HEK293 (cell line): ENCODE measurements around the gene ACIN1.
A peak's percentile ranks its signal among the peaks of the same experiment; 100 is the strongest.

Source experiments
- CTCF ChIA-PET: fragments of 350-600 bp; formaldehyde crosslinking; extraction: SDS; loops from one replicate; lab custom pipeline; 2021; ENCODE audit warnings: antibody characterized with exemption; lab: Yijun Ruan, JAX
- POLR2A ChIA-PET: fragments of 300-600 bp; formaldehyde crosslinking; extraction: SDS; loops from one replicate; lab custom pipeline; 2020; ENCODE audit warnings: antibody characterized with exemption, inconsistent platforms; lab: Yijun Ruan, JAX
- H3K27ac ChIP-seq: fragments of 200-500 bp; sonication (Bioruptor generic); 2 replicates; pipeline ENCODE4 v1.5.1; 2014; ENCODE audit warnings: low read depth, low read length, control low read depth, inconsistent platforms; ENCODE audit errors: extremely low read depth
- H3K36me3 ChIP-seq, 2 experiments: fragments of 200-500 bp in 1 of 2; sonication (Bioruptor generic) in 1 of 2; 1 replicate in 1 of 2; 2 replicates in 1 of 2; pipeline ENCODE4 v1.5.1; 2014 to 2017; ENCODE audit warnings: inconsistent platforms in 2 of 2, low read length in 2 of 2; ENCODE audit not compliant: control insufficient read depth in 2 of 2, insufficient read depth in 1 of 2
- H3K4me1 ChIP-seq: fragments of 200-500 bp; sonication (Bioruptor generic); 2 replicates; pipeline ENCODE4 v1.5.1; 2014; ENCODE audit warnings: mild to moderate bottlenecking, low read length, inconsistent platforms; ENCODE audit not compliant: control insufficient read depth, insufficient read depth
- H3K4me3 ChIP-seq: 2 replicates; pipeline ENCODE4 v1.5.1; 2011; ENCODE audit warnings: low read depth, mild to moderate bottlenecking, control low read depth, low read length, moderate library complexity
- H3K9me3 ChIP-seq: fragments of 200-500 bp; sonication (Bioruptor generic); 2 replicates; pipeline ENCODE4 v1.5.1; 2014; ENCODE audit warnings: low read depth, low read length, inconsistent platforms; ENCODE audit not compliant: control insufficient read depth, insufficient read depth
- EGR2 ChIP-seq: fragments of 450-650 bp; formaldehyde crosslinking; IDR thresholded peaks from 2 replicates; pipeline ENCODE4 v1.5.1; 2016; ENCODE audit warnings: low read depth, missing biosample characterization, missing genetic modification characterization
- HIC1 ChIP-seq: fragments of 450-650 bp; formaldehyde crosslinking; IDR thresholded peaks from 2 replicates; pipeline ENCODE4 v1.5.1; 2016; ENCODE audit warnings: missing biosample characterization, missing genetic modification characterization
- PRDM1 ChIP-seq: fragments of 450-650 bp; formaldehyde crosslinking; IDR thresholded peaks from 2 replicates; pipeline ENCODE4; 2016; ENCODE audit warnings: missing biosample characterization, missing genetic modification characterization
- TCF7L2 ChIP-seq: IDR thresholded peaks from 2 replicates; pipeline ENCODE4 v1.6.1; 2011; ENCODE audit warnings: low read depth, mild to moderate bottlenecking, inconsistent platforms, low read length, moderate library complexity, borderline replicate concordance
- YY1 ChIP-seq: fragments of 450-650 bp; formaldehyde crosslinking; IDR thresholded peaks from 2 replicates; pipeline ENCODE4 v1.5.1; 2018; ENCODE audit warnings: missing biosample characterization, missing genetic modification characterization
- ZBTB20 ChIP-seq: fragments of 450-650 bp; formaldehyde crosslinking; IDR thresholded peaks from 2 replicates; pipeline ENCODE4 v1.5.1; 2016; ENCODE audit warnings: missing biosample characterization, missing genetic modification characterization
- ZBTB48 ChIP-seq: fragments of 450-650 bp; formaldehyde crosslinking; IDR thresholded peaks from 2 replicates; pipeline ENCODE4 v1.5.1; 2016; ENCODE audit warnings: missing biosample characterization, missing genetic modification characterization
- ZBTB7A ChIP-seq: fragments of 450-650 bp; formaldehyde crosslinking; IDR thresholded peaks from 2 replicates; pipeline ENCODE4 v1.5.1; 2016; ENCODE audit warnings: low read depth, missing biosample characterization, missing genetic modification characterization
- ZFHX2 ChIP-seq: fragments of 450-650 bp; formaldehyde crosslinking; conservative IDR thresholded peaks from 2 replicates; pipeline ENCODE4 v1.5.1; 2016; ENCODE audit warnings: missing biosample characterization, missing genetic modification characterization
- ZIC2 ChIP-seq: fragments of 450-650 bp; formaldehyde crosslinking; IDR thresholded peaks from 2 replicates; pipeline ENCODE4 v1.5.1; 2016; ENCODE audit warnings: missing biosample characterization, missing genetic modification characterization
- ZNF184 ChIP-seq: fragments of 450-650 bp; IDR thresholded peaks from 2 replicates; pipeline ENCODE4 v1.5.1; 2018; ENCODE audit warnings: missing biosample characterization, mild to moderate bottlenecking, missing genetic modification characterization
- ZNF202 ChIP-seq: fragments of 450-650 bp; formaldehyde crosslinking; IDR thresholded peaks from 2 replicates; pipeline ENCODE4 v1.5.1; 2016; ENCODE audit warnings: missing biosample characterization, missing genetic modification characterization, borderline replicate concordance
- ZNF302 ChIP-seq: fragments of 450-650 bp; formaldehyde crosslinking; IDR thresholded peaks from 2 replicates; pipeline ENCODE4 v1.5.1; 2016; ENCODE audit warnings: missing biosample characterization, missing genetic modification characterization, low read depth
- ZNF324 ChIP-seq: fragments of 450-650 bp; formaldehyde crosslinking; IDR thresholded peaks from 2 replicates; pipeline ENCODE4 v1.5.1; 2016; ENCODE audit warnings: missing biosample characterization, missing genetic modification characterization
- ZNF341 ChIP-seq: fragments of 450-650 bp; formaldehyde crosslinking; IDR thresholded peaks from 2 replicates; pipeline ENCODE4; 2016; ENCODE audit warnings: low read depth, missing biosample characterization, missing genetic modification characterization
- ZNF350 ChIP-seq: fragments of 450-650 bp; formaldehyde crosslinking; IDR thresholded peaks from 2 replicates; pipeline ENCODE4 v1.5.0; 2017; ENCODE audit warnings: missing biosample characterization, mild to moderate bottlenecking, missing genetic modification characterization
- ZNF366 ChIP-seq: fragments of 450-650 bp; formaldehyde crosslinking; conservative IDR thresholded peaks from 2 replicates; pipeline ENCODE4 v1.5.1; 2016; ENCODE audit warnings: missing biosample characterization, missing genetic modification characterization
- ZNF555 ChIP-seq: fragments of 450-650 bp; formaldehyde crosslinking; conservative IDR thresholded peaks from 2 replicates; pipeline ENCODE4 v1.5.1; 2017; ENCODE audit warnings: missing biosample characterization, mild to moderate bottlenecking, missing genetic modification characterization, inconsistent platforms
- ZNF596 ChIP-seq: fragments of 450-650 bp; IDR thresholded peaks from 2 replicates; pipeline ENCODE4 v1.5.0; 2018; ENCODE audit warnings: missing biosample characterization, mild to moderate bottlenecking, missing genetic modification characterization, moderate library complexity
- ZNF600 ChIP-seq: fragments of 450-650 bp; formaldehyde crosslinking; IDR thresholded peaks from 2 replicates; pipeline ENCODE4 v1.5.1; 2016; ENCODE audit warnings: missing biosample characterization, missing genetic modification characterization
- ZNF692 ChIP-seq: fragments of 450-650 bp; formaldehyde crosslinking; IDR thresholded peaks from 2 replicates; pipeline ENCODE4 v1.5.1; 2016; ENCODE audit warnings: missing biosample characterization, missing genetic modification characterization
- ZNF76 ChIP-seq: fragments of 450-650 bp; formaldehyde crosslinking; IDR thresholded peaks from 2 replicates; pipeline ENCODE4; 2016; ENCODE audit warnings: low read depth, missing biosample characterization, missing genetic modification characterization, borderline replicate concordance
- ZNF777 ChIP-seq: fragments of 450-650 bp; formaldehyde crosslinking; IDR thresholded peaks from 2 replicates; pipeline ENCODE4 v1.5.1; 2017; ENCODE audit warnings: missing biosample characterization, missing genetic modification characterization, borderline replicate concordance
- ZSCAN23 ChIP-seq: fragments of 450-650 bp; formaldehyde crosslinking; IDR thresholded peaks from 2 replicates; pipeline ENCODE4 v1.5.1; 2016; ENCODE audit warnings: missing biosample characterization, missing genetic modification characterization
- TF ChIP-seq, protein P1 (sequence below): fragments of 450-650 bp; formaldehyde crosslinking; IDR thresholded peaks from 2 replicates; pipeline ENCODE4 v1.5.1; 2016; ENCODE audit warnings: missing biosample characterization, missing genetic modification characterization

The ACIN1 gene

GRCh38 chr14:23058654-23059504, 36.1 kb downstream of the ACIN1 start:
- Histone ChIP-seq H3K9me3 (no peaks in the 10 kb centered on the region), H3K27ac (peak overlapping the region; percentile 40; the same call in 1 of the 2 replicates), H3K4me3 (no peak overlapping the region)
- peak; percentile 50; the same call in 1 of the 2 replicates for TF ChIP-seq ZBTB48 (tag by site-specific recombination)
- 0 out of 2 replicates have a peak, but pooled peaks have one; percentile 21 for TF ChIP-seq ZBTB7A (tag by site-specific recombination)
- peak; percentile 88; the same call in 1 of the 2 replicates for TF ChIP-seq ZNF600 (tag by site-specific recombination)
- TF ChIP-seq ZNF184: no peak
- no peak for TF ChIP-seq ZNF777 (tag by site-specific recombination)
- peak; percentile 60 for TF ChIP-seq PRDM1 (tag by site-specific recombination)
- TF ChIP-seq ZNF76 (tag by site-specific recombination): no peak
- TF ChIP-seq ZFHX2 (tag by site-specific recombination): no peak
- peak; percentile 80 for TF ChIP-seq ZNF202
- peak; percentile 55 for TF ChIP-seq ZBTB20 (tag by site-specific recombination)
- TF ChIP-seq YY1 (tag by site-specific recombination): no peak
- TF ChIP-seq ZNF341 (tag by site-specific recombination): peak; percentile 75
- TF ChIP-seq ZNF366 (tag by site-specific recombination): peak; percentile 60
- TF ChIP-seq ZNF555 (tag by site-specific recombination): no peak
- peak; percentile 81 for TF ChIP-seq ZNF596
- no peak for TF ChIP-seq ZNF350
- TF ChIP-seq, all 188 proteins: peak for 9
- Histone ChIP-seq H3K4me1 (peaks cover 4% of the 10 kb centered on the region; the same call in 1 of the 2 replicates), H3K36me3 (peaks cover 30 to 64% of the 10 kb centered on the region in 2 experiments)
- CTCF ChIA-PET: interaction anchor here (0.6 to 16.2 kb wide), 24 partner anchors 10 to 634 kb away, joined by 3 to 469 read pairs (median 5); partner anchors contain the start of genes AJUBA and HAUS4
- POLR2A ChIA-PET: interaction anchor here (0.6 to 2.9 kb wide), 19 partner anchors 7 to 129 kb away, joined by 3 to 33 read pairs (median 9); partner anchors contain the start of genes ACIN1, AJUBA, C14orf119 and HAUS4

- peaks cover 26 to 64% of the 10 kb centered on the region in 2 experiments for H3K36me3 ChIP-seq
- peaks cover 4% of the 10 kb centered on the region; the same call in 1 of the 2 replicates for H3K4me1 ChIP-seq
- H3K9me3 ChIP-seq: no peaks in the 10 kb centered on the region
- ChIA-PET POLR2A (interaction anchor here (0.6 to 2.9 kb wide), 19 partner anchors 8 to 128 kb away, joined by 3 to 33 read pairs (median 9); partner anchors contain the start of genes ACIN1, AJUBA, C14orf119 and HAUS4), CTCF (interaction anchor here (0.6 to 16.2 kb wide), 29 partner anchors 9 to 735 kb away, joined by 3 to 469 read pairs (median 4); partner anchors contain the start of genes AJUBA, CIROP and HAUS4)
- H3K4me3 ChIP-seq: peak overlapping the region; percentile 65
- peak overlapping the region; percentile 73 for H3K27ac ChIP-seq
- TF ChIP-seq, protein P1, sequence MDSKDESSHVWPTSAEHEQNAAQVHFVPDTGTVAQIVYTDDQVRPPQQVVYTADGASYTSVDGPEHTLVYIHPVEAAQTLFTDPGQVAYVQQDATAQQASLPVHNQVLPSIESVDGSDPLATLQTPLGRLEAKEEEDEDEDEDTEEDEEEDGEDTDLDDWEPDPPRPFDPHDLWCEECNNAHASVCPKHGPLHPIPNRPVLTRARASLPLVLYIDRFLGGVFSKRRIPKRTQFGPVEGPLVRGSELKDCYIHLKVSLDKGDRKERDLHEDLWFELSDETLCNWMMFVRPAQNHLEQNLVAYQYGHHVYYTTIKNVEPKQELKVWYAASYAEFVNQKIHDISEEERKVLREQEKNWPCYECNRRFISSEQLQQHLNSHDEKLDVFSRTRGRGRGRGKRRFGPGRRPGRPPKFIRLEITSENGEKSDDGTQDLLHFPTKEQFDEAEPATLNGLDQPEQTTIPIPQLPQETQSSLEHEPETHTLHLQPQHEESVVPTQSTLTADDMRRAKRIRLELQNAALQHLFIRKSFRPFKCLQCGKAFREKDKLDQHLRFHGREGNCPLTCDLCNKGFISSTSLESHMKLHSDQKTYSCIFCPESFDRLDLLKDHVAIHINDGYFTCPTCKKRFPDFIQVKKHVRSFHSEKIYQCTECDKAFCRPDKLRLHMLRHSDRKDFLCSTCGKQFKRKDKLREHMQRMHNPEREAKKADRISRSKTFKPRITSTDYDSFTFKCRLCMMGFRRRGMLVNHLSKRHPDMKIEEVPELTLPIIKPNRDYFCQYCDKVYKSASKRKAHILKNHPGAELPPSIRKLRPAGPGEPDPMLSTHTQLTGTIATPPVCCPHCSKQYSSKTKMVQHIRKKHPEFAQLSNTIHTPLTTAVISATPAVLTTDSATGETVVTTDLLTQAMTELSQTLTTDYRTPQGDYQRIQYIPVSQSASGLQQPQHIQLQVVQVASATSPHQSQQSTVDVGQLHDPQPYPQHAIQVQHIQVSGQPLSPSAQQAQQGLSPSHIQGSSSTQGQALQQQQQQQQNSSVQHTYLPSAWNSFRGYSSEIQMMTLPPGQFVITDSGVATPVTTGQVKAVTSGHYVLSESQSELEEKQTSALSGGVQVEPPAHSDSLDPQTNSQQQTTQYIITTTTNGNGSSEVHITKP (tag by site-specific recombination): peak; percentile 82
- TF ChIP-seq ZNF324 (tag by site-specific recombination) (peak; percentile 82), HIC1 (peak; percentile 77), ZNF302 (tag by site-specific recombination) (no peak), EGR2 (tag by site-specific recombination) (peak; percentile 47; the same call in 1 of the 2 replicates), TCF7L2 (no peak), ZNF692 (tag by site-specific recombination) (no peak; the same call in none of the 2 replicates), ZIC2 (tag by site-specific recombination) (peak; percentile 66; the same call in 1 of the 2 replicates), ZSCAN23 (tag by site-specific recombination) (no peak)
Measured at GRCh38 chr14:23057757-23058653, 36.9 kb downstream of the ACIN1 start.
